ENCODE measurements around the gene RAB7B. TPM values are rescaled to one million over a fixed set of nuclear protein-coding genes. Genes with fewer than 3 reads are reported as not detected.

The RAB7B gene
- total RNA-seq, 1 experiment from 2014 or later, result not detected

GRCh38 chr1:205967554-205968335, 35.5 kb downstream of the RAB7B start (continued):
- TF ChIP-seq CDX4 (CRISPR knock-in tag; IDR thresholded peaks at IDR 0.05; ENCODE audit: borderline replicate concordance), result no peak
- no peak for TF ChIP-seq USF1 (CRISPR knock-in tag; IDR thresholded peaks at IDR 0.05)
- TF ChIP-seq ZNF671 (CRISPR knock-in tag; IDR thresholded peaks at IDR 0.05), result no peak
- no peak for TF ChIP-seq TEAD4 (CRISPR knock-in tag; IDR thresholded peaks at IDR 0.05)
- TF ChIP-seq TP53 (CRISPR knock-in tag; IDR thresholded peaks at IDR 0.05), result no peak
- TF ChIP-seq MLX (CRISPR knock-in tag; IDR thresholded peaks at IDR 0.05), result no peak
- TF ChIP-seq, protein P1, sequence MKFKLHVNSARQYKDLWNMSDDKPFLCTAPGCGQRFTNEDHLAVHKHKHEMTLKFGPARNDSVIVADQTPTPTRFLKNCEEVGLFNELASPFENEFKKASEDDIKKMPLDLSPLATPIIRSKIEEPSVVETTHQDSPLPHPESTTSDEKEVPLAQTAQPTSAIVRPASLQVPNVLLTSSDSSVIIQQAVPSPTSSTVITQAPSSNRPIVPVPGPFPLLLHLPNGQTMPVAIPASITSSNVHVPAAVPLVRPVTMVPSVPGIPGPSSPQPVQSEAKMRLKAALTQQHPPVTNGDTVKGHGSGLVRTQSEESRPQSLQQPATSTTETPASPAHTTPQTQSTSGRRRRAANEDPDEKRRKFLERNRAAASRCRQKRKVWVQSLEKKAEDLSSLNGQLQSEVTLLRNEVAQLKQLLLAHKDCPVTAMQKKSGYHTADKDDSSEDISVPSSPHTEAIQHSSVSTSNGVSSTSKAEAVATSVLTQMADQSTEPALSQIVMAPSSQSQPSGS (CRISPR knock-in tag; IDR thresholded peaks at IDR 0.05; ENCODE audit: borderline replicate concordance, low read depth), result no peak
- TF ChIP-seq RELA (CRISPR knock-in tag; IDR thresholded peaks at IDR 0.05; ENCODE audit: borderline replicate concordance), result no peak
- no peak for TF ChIP-seq MXD4 (CRISPR knock-in tag; IDR thresholded peaks at IDR 0.05; ENCODE audit: borderline replicate concordance)
- TF ChIP-seq MYBL2 (CRISPR knock-in tag; IDR thresholded peaks at IDR 0.05), result no peak
- TF ChIP-seq, protein P2, sequence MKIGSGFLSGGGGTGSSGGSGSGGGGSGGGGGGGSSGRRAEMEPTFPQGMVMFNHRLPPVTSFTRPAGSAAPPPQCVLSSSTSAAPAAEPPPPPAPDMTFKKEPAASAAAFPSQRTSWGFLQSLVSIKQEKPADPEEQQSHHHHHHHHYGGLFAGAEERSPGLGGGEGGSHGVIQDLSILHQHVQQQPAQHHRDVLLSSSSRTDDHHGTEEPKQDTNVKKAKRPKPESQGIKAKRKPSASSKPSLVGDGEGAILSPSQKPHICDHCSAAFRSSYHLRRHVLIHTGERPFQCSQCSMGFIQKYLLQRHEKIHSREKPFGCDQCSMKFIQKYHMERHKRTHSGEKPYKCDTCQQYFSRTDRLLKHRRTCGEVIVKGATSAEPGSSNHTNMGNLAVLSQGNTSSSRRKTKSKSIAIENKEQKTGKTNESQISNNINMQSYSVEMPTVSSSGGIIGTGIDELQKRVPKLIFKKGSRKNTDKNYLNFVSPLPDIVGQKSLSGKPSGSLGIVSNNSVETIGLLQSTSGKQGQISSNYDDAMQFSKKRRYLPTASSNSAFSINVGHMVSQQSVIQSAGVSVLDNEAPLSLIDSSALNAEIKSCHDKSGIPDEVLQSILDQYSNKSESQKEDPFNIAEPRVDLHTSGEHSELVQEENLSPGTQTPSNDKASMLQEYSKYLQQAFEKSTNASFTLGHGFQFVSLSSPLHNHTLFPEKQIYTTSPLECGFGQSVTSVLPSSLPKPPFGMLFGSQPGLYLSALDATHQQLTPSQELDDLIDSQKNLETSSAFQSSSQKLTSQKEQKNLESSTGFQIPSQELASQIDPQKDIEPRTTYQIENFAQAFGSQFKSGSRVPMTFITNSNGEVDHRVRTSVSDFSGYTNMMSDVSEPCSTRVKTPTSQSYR (CRISPR knock-in tag; IDR thresholded peaks at IDR 0.05), result no peak
- TF ChIP-seq NFE2L1 (CRISPR knock-in tag; IDR thresholded peaks at IDR 0.05), result no peak
- TF ChIP-seq NR3C1 (CRISPR knock-in tag; conservative IDR thresholded peaks at IDR 0.05; ENCODE audit: low read depth), result no peak
- no peak for TF ChIP-seq ATF3 (CRISPR knock-in tag; conservative IDR thresholded peaks at IDR 0.05)
- no peak for TF ChIP-seq SMAD3 (CRISPR knock-in tag; IDR thresholded peaks at IDR 0.05; ENCODE audit: borderline replicate concordance)
- no peak for TF ChIP-seq GABPB1 (CRISPR knock-in tag; IDR thresholded peaks at IDR 0.05)

- H3K27ac Mint-ChIP-seq, result no peak overlapping the region
- no peaks in the 10 kb centered on the region for H3K9me3 Mint-ChIP-seq
- H3K4me3 Mint-ChIP-seq, result no peak overlapping the region
- no peaks in the 10 kb centered on the region for H3K36me3 Mint-ChIP-seq
- CTCF ChIA-PET, result interaction anchor here (1.0 to 1.8 kb wide), 5 partner anchors 12 to 172 kb away, joined by 4 to 21 read pairs (median 5); no protein-coding TSS in a partner anchor
- no peaks in the 10 kb centered on the region; the same call in 1 of the 2 replicates for H3K27me3 Mint-ChIP-seq (ENCODE audit: low read depth)
- ATAC-seq (no peak; the same call in 1 of the 2 replicates), DNase-seq (ENCODE audit: low spot score) (no peak)
- POLR2A ChIA-PET, result no interaction called here
- H3K4me1 Mint-ChIP-seq, result peaks cover 9% of the 10 kb centered on the region
- TF ChIP-seq, protein P3, sequence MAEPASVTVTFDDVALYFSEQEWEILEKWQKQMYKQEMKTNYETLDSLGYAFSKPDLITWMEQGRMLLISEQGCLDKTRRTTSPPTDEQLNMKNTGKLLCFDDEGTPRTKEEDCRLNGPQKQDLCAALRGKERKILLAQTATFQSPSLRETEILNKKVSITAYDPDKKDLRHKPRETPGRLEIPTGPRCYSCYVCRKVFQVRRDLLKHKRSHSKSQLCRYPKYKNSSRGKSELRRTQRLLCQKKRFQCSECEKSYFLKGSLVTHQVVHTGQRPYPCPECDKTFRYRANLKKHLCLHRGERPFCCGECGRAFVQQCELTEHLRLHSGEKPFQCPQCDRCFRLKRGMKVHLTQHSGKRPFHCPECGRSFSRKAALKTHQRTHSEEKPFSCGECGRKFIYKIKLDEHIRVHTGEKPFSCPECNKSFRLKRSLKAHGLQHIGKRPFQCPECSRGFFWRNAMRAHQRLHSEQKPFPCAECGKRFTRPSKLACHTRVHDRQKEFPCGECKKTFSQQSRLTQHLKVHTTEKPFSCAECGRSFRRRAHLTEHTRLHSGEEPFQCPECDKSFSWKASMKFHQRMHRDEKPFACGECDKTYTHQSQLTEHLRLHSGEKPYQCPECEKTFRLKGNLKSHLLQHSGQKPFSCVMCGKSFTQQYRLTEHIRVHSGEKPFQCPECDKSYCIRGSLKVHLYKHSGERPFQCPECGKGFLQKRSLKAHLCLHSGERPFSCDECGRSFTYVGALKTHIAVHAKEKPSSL (CRISPR knock-in tag; conservative IDR thresholded peaks at IDR 0.05), result no peak
- no peak for TF ChIP-seq ATF3 (CRISPR knock-in tag; conservative IDR thresholded peaks at IDR 0.05)
- TF ChIP-seq USF1 (CRISPR knock-in tag; IDR thresholded peaks at IDR 0.05), result no peak
- TF ChIP-seq MLX (CRISPR knock-in tag; IDR thresholded peaks at IDR 0.05), result no peak
- no peak for TF ChIP-seq SP1 (CRISPR knock-in tag; conservative IDR thresholded peaks at IDR 0.05)
- TF ChIP-seq SMAD4 (CRISPR knock-in tag; IDR thresholded peaks at IDR 0.05), result no peak
- no peak for TF ChIP-seq ZNF138 (CRISPR knock-in tag; conservative IDR thresholded peaks at IDR 0.05)
- no peak for TF ChIP-seq ZNF219 (CRISPR knock-in tag; IDR thresholded peaks at IDR 0.05; ENCODE audit: borderline replicate concordance)
- TF ChIP-seq ZBTB21 (CRISPR knock-in tag; IDR thresholded peaks at IDR 0.05; ENCODE audit: borderline replicate concordance), result no peak
These were observed 37.9 kb downstream of the RAB7B start for GRCh38 chr1:205965036-205965884.

Measured in WTC11 (cell line).